OCI-LY1 (cell line): ENCODE results near the gene PSME2.

Experiments used
- CTCF ChIP-seq: fragments of 200-600 bp; sonication (generic), shearing (Covaris generic); IDR thresholded peaks from 2 replicates; pipeline ENCODE4 v1.5.1; 2017; ENCODE audit warnings: mild to moderate bottlenecking, antibody characterized with exemption, low read length, moderate library complexity, mixed read lengths
- EZH2 ChIP-seq: fragments of 200-600 bp; sonication (generic), shearing (Covaris generic); IDR thresholded peaks from 2 replicates; pipeline ENCODE4 v1.8.0; 2017; ENCODE audit warnings: borderline replicate concordance, mixed run types, mild to moderate bottlenecking, antibody characterized with exemption, low read length, moderate library complexity, mixed read lengths

GRCh38 chr14:24179961-24180796 is 33.8 kb upstream of the PSME2 start:
- no peak for TF ChIP-seq CTCF
- TF ChIP-seq EZH2 = no peak
